Fibroblast of peridontal ligament (primary cell): ENCODE results near the gene SLCO2B1.

Experiments used
- DNase-seq: peaks from one replicate; pipeline ENCODE4 v3.0.0-alpha.2; 2010; ENCODE audit errors: extremely low read depth

Gene SLCO2B1

DNA sequence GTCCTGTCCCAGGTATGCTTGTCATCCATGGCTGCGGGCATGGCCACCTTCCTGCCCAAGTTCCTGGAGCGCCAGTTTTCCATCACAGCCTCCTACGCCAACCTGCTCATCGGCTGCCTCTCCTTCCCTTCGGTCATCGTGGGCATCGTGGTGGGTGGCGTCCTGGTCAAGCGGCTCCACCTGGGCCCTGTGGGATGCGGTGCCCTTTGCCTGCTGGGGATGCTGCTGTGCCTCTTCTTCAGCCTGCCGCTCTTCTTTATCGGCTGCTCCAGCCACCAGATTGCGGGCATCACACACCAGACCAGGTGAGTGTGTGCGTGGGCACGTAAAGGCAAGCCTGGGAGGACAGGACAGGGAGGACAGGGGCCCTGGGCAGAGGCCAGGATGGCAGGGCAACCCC lies 42.4 kb downstream of the SLCO2B1 start:
- DNase-seq, result no peak

- no peak for DNase-seq
These were observed 42.8 kb downstream of the SLCO2B1 start for GRCh38 chr11:75193711-75194110.

- no peak for DNase-seq
These were observed 43.2 kb downstream of the SLCO2B1 start for GRCh38 chr11:75194147-75194546.

DNA sequence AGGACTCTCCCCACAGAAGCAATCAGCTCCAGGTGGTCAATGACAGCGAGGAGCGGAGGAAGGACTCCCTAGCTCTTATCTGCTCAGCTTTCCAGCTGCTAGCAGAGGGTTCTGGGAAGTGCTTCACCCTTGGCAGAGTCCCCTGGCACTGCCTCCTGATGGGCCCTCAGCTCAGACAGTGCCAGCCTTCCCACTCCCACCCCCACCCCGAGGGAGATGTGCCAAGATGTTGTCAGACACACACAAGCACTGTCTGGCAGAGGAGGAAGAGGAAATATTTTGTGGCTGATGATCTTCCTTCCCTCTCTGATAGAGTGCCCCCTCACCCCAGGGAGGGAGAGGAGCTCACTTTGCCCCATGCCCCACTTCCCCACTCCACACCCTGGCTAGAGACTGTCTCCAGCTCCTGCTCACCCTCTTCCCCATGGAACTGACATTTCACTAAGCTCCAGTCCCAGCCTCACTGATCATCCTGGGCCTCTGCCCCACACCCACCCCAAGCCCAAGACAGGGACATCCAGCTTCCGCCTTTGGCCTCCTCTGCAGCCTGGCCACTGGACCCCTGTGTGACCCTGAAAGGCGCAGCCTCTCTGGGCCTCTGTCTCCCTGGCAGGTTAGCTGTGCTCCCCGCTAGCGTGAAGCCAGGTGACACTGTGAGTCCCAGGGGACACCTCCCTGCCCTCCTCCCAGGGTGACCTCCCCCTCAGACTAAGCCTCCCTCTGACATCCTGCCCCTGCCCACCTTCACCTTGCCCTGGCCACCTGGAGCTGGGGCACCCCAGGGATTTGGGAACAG lies 44.5 kb downstream of the SLCO2B1 start:
- DNase-seq, result no peak

DNA sequence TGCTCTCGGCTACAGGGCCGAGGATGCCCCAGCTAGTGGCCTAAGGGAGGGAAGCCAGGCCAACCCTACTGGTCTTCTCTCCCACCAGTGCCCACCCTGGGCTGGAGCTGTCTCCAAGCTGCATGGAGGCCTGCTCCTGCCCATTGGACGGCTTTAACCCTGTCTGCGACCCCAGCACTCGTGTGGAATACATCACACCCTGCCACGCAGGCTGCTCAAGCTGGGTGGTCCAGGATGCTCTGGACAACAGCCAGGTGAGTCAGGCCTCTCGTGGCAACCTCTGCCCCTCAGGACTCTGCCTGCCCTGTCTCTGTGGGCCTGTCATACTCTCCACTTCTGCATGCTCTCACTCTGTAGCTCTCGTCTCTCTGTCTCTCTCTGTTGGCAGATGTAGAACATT lies 45.5 kb downstream of the SLCO2B1 start:
- no peak for DNase-seq

DNA sequence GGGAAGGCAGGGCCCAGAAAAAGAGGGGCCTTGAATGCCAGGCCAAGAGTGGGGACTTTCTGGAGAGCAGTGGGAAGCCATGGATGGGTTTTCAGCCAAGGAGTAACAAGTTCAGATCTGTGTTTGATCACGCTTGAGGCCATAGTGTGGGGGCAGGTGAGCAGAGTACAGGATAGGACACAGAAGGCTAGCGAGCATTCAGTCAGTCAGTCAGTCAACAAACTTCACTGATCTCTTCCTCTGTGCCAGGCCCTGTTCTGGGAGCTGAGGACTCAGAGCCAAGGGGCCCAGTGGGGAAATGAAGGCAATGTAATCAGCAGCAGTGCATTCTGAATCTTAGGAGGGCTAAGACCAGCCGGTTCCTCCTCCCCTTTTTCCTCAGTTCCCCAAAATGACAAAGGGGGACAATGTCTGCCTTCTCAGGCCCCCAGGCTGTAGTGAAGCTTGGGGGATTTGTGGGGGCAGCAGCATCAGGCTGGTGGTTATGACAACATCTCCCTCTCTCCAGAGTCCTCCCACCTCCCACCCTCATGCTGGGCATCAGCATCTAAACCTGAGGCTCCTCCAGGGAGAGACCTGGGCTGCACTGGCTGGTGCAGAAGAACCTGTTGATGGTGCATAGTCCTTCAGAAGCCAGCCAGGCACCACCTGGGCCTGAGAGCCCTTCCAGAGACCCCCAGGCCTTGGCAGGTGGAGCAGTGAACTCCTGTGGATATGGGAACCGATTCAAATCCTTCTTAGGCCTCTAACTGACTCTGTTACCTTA lies 46.8 kb downstream of the SLCO2B1 start:
- no peak for DNase-seq

GRCh38 chr11:75198278-75198973 lies 47.5 kb downstream of the SLCO2B1 start:
- DNase-seq, result no peak

DNA sequence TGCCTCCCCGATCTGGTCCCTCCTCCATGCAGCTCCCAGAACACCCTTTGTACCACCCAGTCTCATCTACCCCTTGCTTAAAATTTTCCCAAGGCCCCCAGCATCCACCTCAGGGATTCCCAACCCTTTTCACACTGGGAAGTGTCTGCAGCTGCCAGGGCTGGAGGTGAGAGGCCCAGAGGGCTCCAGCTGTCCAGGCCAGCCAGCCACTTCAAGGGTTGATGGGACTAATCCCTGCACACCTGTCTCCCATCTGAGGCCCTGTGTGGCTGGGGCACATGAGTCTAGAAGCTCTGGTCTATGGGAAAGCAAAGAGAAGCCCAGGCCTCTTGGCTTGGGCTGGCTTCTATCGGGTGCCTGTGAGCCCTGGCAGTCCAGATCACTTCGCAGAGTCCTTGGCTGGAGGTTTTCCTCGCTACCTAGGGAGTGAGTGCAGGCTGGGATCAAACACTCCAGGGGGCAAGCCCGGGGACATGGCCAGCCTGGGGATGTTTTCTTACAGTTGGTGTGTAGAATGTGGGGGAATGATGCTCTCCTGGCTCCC lies 48.6 kb downstream of the SLCO2B1 start:
- DNase-seq, result no peak

DNA sequence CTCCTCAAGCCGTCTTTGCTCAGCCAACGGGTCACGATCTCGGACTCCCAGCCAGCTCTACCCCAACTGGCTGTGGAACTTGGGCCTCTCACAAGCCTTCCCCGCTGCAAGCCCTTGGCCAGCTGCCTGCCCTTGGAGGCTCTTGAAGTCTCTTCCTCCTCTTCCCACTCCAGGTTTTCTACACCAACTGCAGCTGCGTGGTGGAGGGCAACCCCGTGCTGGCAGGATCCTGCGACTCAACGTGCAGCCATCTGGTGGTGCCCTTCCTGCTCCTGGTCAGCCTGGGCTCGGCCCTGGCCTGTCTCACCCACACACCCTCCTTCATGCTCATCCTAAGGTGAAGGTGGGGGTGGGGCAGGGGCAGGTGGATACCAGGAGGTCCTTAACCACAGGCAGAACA lies 49.1 kb downstream of the SLCO2B1 start:
- no peak for DNase-seq

- no peak for DNase-seq
These were observed 49.6 kb downstream of the SLCO2B1 start for GRCh38 chr11:75200531-75200930.

GRCh38 chr11:75201771-75202170 lies 50.9 kb downstream of the SLCO2B1 start:
- DNase-seq, result no peak

DNA sequence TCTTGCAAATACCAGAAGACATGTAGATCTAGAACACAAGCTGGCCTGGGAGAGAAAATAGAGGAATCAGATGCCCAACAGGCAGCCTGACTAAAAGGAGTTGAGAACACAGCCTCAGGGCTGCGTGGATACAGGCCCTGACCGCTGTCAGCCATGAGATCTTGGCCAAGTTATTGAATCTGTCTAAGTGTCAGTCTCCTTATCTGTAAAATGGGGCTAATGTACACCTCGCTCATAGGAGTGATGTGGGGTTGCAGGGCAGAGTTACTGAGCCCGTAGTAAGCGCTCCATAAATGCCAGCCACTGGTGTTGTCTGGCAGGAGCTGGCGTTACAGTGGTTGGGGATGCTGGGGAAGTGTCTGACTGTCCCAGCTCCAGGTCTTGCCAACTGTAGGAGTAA lies 51.3 kb downstream of the SLCO2B1 start:
- DNase-seq, result no peak

DNA sequence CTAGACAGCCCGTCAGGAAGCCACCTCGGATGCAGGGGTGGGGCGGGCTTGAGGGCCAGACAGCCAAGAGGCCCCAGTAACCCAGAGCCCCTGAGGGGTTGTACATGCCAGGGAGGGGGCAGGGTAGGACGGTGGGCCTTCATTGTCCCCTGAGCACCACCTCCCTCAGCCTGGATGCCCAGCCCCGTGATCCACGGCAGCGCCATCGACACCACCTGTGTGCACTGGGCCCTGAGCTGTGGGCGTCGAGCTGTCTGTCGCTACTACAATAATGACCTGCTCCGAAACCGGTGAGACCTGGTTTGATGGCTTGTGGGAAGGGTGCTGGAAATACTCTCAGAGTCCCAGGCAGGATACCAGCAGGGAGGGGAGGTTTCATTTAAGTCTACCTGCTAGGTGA lies 52.2 kb downstream of the SLCO2B1 start:
- DNase-seq, result no peak

GRCh38 chr11:75203641-75204011 lies 52.7 kb downstream of the SLCO2B1 start:
- no peak for DNase-seq

GRCh38 chr11:75204012-75204674 lies 53.2 kb downstream of the SLCO2B1 start:
- DNase-seq, result no peak

- peak; percentile 74 for DNase-seq
These were observed 54.0 kb downstream of the SLCO2B1 start for GRCh38 chr11:75204685-75205563.

GRCh38 chr11:75205564-75206020 lies 54.7 kb downstream of the SLCO2B1 start:
- no peak for DNase-seq

DNA sequence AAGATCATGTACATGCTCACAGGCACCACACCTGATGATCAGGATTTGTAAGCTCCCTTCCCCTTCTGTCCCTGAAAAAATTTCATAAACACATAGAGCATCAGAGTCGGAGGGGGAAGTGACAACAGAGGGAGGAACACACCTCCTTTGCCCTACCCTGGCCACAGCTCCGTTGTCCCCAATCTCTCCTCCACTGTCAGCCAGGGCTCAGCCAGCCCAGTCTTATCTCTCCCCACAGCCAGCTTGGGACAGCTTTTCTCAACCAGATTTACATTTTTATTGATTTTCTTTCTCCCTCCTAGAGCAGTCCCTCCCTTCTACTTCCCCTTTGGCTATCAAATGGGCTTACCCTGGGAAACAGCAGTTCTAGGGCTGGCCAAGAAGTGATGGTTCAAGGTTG lies 57.5 kb downstream of the SLCO2B1 start:
- DNase-seq, result no peak

DNA sequence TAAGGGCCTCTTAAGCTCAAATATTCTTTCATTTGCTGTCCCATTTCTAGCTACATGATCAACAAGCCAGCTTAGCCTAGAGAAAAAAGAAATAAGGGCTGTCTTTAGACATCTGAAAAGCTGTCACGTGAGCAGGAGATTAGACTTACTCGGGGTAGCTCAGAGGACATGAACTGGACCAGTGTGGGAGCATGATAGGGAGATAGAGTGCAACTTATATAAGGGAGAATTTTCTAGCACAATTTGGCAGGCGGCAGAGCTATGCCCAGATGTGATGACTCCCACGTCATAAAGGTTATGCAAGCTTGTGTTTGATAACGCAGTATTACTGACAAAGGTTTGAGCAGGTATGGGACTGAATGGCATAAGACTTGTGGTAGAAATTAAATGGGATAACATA lies 61.5 kb downstream of the SLCO2B1 start:
- no peak for DNase-seq

- peak; percentile 67 for DNase-seq
These were observed 63.5 kb downstream of the SLCO2B1 start for GRCh38 chr11:75214411-75214821.

DNA sequence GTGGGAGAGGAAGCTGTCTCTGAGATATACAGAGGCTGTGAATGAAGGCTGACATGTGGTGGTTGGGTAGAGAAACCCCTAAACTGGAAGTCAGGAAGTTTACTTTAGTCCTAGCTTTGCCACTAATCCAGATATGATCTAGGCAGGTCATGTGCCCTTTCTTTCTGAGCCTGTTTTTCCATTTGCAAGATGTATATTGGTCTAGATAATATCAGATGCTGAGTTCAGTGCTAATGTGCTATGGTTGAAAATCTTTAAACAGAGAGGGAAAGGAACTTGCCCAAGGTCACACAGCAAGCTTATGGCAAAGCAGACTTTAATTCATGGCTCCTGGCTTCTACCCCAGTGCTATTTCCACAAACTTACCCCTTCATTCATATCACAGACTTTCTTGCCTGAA lies 63.9 kb downstream of the SLCO2B1 start:
- no peak for DNase-seq
